OCI-LY7 (cell line): ENCODE results near the gene MAPT. TPM values are rescaled to one million over a fixed set of nuclear protein-coding genes. Genes with fewer than 3 reads are reported as not detected.

ENCODE experiments used
- BruUV-seq: library from RNA; stranded (reverse); fragments of 400-500 nt; replicated peaks from 2 replicates; lab custom pipeline; 2021; lab: Mats Ljungman, UMichigan
- CTCF ChIA-PET: fragments of 300-600 bp; sonication (Branson Sonifier 250); formaldehyde crosslinking; loops from one replicate; lab custom pipeline; 2022; ENCODE audit warnings: antibody characterized with exemption; ENCODE audit not compliant: unreplicated experiment; lab: Charles Lee
- POLR2A ChIA-PET: fragments of 300-600 bp; sonication (Branson Sonifier 250); formaldehyde crosslinking; loops from one replicate; lab custom pipeline; 2022; ENCODE audit warnings: antibody characterized with exemption; lab: Charles Lee
- DNase-seq: peaks from one replicate; pipeline ENCODE4 v3.0.0-alpha.2; 2015; ENCODE audit warnings: low spot score
- H2AFZ ChIP-seq: fragments of 200-600 bp; sonication (generic), shearing (Covaris generic); 2 replicates; pipeline ENCODE4 v1.6.1; 2014; ENCODE audit warnings: mild to moderate bottlenecking, antibody characterized with exemption, low read length, moderate library complexity
- H3K27ac ChIP-seq: fragments of 200-600 bp; sonication (generic); 2 replicates; pipeline ENCODE4 v1.5.1; 2014; ENCODE audit warnings: mixed run types, low read depth, mild to moderate bottlenecking, moderate library complexity, low read length, inconsistent platforms; ENCODE audit not compliant: poor library complexity, severe bottlenecking
- H3K36me3 ChIP-seq: fragments of 200-600 bp; sonication (generic); 2 replicates; pipeline ENCODE4 v1.6.1; 2014; ENCODE audit warnings: mild to moderate bottlenecking, antibody characterized with exemption, low read length, moderate library complexity, mixed read lengths; ENCODE audit not compliant: insufficient read depth
- H3K4me1 ChIP-seq: fragments of 200-600 bp; sonication (generic); 2 replicates; pipeline ENCODE4 v1.5.1; 2014; ENCODE audit warnings: mild to moderate bottlenecking, low read length; ENCODE audit not compliant: insufficient read depth, poor library complexity, severe bottlenecking
- H3K4me2 ChIP-seq: fragments of 200-600 bp; sonication (generic); 2 replicates; pipeline ENCODE4 v1.6.1; 2014; ENCODE audit warnings: mild to moderate bottlenecking, low read length
- H3K4me3 ChIP-seq: fragments of 200-600 bp; sonication (generic); 2 replicates; pipeline ENCODE4 v1.5.1; 2014; ENCODE audit warnings: mild to moderate bottlenecking, low read depth, low read length; ENCODE audit not compliant: poor library complexity, severe bottlenecking
- H3K79me2 ChIP-seq: fragments of 200-600 bp; sonication (generic); 2 replicates; pipeline ENCODE4 v1.6.1; 2016; ENCODE audit warnings: low read depth, mild to moderate bottlenecking, low read length, moderate library complexity, mixed read lengths; ENCODE audit not compliant: insufficient read depth
- H3K9me2 ChIP-seq: fragments of 200-600 bp; sonication (generic); 2 replicates; pipeline ENCODE4 v1.6.1; 2016; ENCODE audit warnings: mild to moderate bottlenecking, low read length, mixed read lengths; ENCODE audit not compliant: insufficient read depth
- H3K9me3 ChIP-seq: fragments of 200-600 bp; sonication (generic); 2 replicates; pipeline ENCODE4 v1.6.1; 2014; ENCODE audit warnings: mild to moderate bottlenecking, mixed run types, low read length, mixed read lengths
- H4K20me1 ChIP-seq: fragments of 200-600 bp; sonication (generic); 2 replicates; pipeline ENCODE4 v1.6.1; 2014; ENCODE audit warnings: mild to moderate bottlenecking, antibody characterized with exemption, low read length, moderate library complexity, mixed read lengths; ENCODE audit not compliant: insufficient read depth
- EZH2phosphoT487 ChIP-seq: fragments of 200-600 bp; sonication (generic); IDR thresholded peaks from 2 replicates; pipeline ENCODE4 v1.6.1; 2018; ENCODE audit warnings: low read depth, borderline replicate concordance, mild to moderate bottlenecking, mixed run types, antibody characterized with exemption, low read length, moderate library complexity, mixed read lengths
- intact Hi-C: fragments of 100-400 bp; cut with micrococcal nuclease; formaldehyde crosslinking; loops from one replicate; pipeline ENCODE4 v1.10.0; 2022; ENCODE audit not compliant: unreplicated experiment
- total RNA-seq, 2 experiments: library from RNA; depleted of rRNA in 1 of 2; stranded (reverse); fragments of >200 nt in 1 of 2; shearing (Covaris generic) in 1 of 2; gene quantifications; 2 replicates each; pipeline ENCODE4 v1.2.3, GENCODE V29; 2014 to 2022
- TF ChIP-seq, protein P1 (sequence below): fragments of 200-600 bp; sonication (generic); conservative IDR thresholded peaks from 2 replicates; pipeline ENCODE4 v1.5.1; 2014; ENCODE audit warnings: mild to moderate bottlenecking, antibody characterized with exemption, low read length, moderate library complexity, mixed read lengths

The MAPT gene
- total RNA-seq, 2 experiments from 2014 or later, result 0.44 TPM; not detected in 1

GRCh38 chr17:46063241-46063640 lies 168.9 kb downstream of the MAPT start:
- Histone ChIP-seq H3K27ac (no peak overlapping the region), H3K4me2 (no peak overlapping the region), H4K20me1 (no peaks in the 10 kb centered on the region), H3K36me3 (peaks cover 86% of the 10 kb centered on the region), H3K9me2 (no peaks in the 10 kb centered on the region), H3K4me3 (no peak overlapping the region), H3K79me2 (peaks cover 8% of the 10 kb centered on the region; the same call in 1 of the 2 replicates), H2AFZ (no peak overlapping the region), H3K9me3 (no peaks in the 10 kb centered on the region), H3K4me1 (no peaks in the 10 kb centered on the region)
- TF ChIP-seq EZH2phosphoT487, result no peak
- TF ChIP-seq, protein P1, sequence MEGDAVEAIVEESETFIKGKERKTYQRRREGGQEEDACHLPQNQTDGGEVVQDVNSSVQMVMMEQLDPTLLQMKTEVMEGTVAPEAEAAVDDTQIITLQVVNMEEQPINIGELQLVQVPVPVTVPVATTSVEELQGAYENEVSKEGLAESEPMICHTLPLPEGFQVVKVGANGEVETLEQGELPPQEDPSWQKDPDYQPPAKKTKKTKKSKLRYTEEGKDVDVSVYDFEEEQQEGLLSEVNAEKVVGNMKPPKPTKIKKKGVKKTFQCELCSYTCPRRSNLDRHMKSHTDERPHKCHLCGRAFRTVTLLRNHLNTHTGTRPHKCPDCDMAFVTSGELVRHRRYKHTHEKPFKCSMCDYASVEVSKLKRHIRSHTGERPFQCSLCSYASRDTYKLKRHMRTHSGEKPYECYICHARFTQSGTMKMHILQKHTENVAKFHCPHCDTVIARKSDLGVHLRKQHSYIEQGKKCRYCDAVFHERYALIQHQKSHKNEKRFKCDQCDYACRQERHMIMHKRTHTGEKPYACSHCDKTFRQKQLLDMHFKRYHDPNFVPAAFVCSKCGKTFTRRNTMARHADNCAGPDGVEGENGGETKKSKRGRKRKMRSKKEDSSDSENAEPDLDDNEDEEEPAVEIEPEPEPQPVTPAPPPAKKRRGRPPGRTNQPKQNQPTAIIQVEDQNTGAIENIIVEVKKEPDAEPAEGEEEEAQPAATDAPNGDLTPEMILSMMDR, result no peak
- DNase-seq, result no peak
- ChIA-PET POLR2A (no interaction called here), CTCF (no interaction called here)
- intact Hi-C loops, result no loop called here
- no TSS peak for BruUV-seq

- no TSS peak for BruUV-seq
- Histone ChIP-seq H4K20me1 (no peaks in the 10 kb centered on the region), H3K9me2 (no peaks in the 10 kb centered on the region), H3K27ac (no peak overlapping the region), H2AFZ (no peak overlapping the region), H3K79me2 (peaks cover 8% of the 10 kb centered on the region; the same call in 1 of the 2 replicates), H3K4me2 (no peak overlapping the region), H3K4me3 (no peak overlapping the region), H3K36me3 (peaks cover 88% of the 10 kb centered on the region), H3K4me1 (no peaks in the 10 kb centered on the region), H3K9me3 (no peaks in the 10 kb centered on the region)
- intact Hi-C loops, result no loop called here
- CTCF ChIA-PET, result no interaction called here
- POLR2A ChIA-PET, result interaction anchor here (0.6 kb wide), 1 partner anchor 150 kb away, joined by 3 read pairs; no protein-coding TSS in a partner anchor
- DNase-seq, result no peak
- TF ChIP-seq, protein P1, result no peak
- no peak for TF ChIP-seq EZH2phosphoT487
These were observed 170.1 kb downstream of the MAPT start for GRCh38 chr17:46064460-46064859.

DNA sequence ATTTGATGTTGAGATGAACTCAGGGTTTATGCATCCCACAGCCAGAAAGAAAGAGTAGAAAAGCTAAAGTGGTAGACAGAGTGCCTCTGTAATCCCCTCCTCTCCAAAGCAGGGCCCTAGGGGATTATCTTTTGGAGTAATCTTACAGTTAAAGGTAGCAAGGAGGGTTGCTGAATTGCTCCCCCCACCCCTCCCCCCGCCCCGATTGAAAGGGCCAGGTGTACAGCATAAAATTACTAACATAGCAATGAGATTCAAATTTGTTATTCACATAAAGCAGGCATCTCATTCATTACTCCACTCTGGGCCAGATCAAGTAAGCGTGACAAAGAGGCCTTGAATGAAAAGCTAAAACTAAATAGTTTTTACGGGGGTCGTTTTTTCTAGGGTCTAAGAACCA lies 177.4 kb downstream of the MAPT start:
- ChIA-PET CTCF (interaction anchor here (0.9 kb wide), 1 partner anchor 29 kb away, joined by 3 read pairs; no protein-coding TSS in a partner anchor), POLR2A (interaction anchor here (0.9 kb wide), 1 partner anchor 19 kb away, joined by 3 read pairs; no protein-coding TSS in a partner anchor)
- Histone ChIP-seq H3K9me3 (no peaks in the 10 kb centered on the region), H3K4me3 (no peak overlapping the region), H3K4me2 (no peak overlapping the region), H3K9me2 (no peaks in the 10 kb centered on the region), H3K79me2 (peaks cover 29% of the 10 kb centered on the region; the same call in 1 of the 2 replicates), H4K20me1 (no peaks in the 10 kb centered on the region), H3K4me1 (peaks cover 7% of the 10 kb centered on the region), H2AFZ (no peak overlapping the region), H3K27ac (no peak overlapping the region), H3K36me3 (peaks cover 63% of the 10 kb centered on the region)
- no TSS peak for BruUV-seq
- TF ChIP-seq, protein P1, result no peak
- TF ChIP-seq EZH2phosphoT487, result no peak
- DNase-seq, result no peak
- intact Hi-C loops, result no loop called here
